ENCODE data around the gene TAS2R41.

DNA sequence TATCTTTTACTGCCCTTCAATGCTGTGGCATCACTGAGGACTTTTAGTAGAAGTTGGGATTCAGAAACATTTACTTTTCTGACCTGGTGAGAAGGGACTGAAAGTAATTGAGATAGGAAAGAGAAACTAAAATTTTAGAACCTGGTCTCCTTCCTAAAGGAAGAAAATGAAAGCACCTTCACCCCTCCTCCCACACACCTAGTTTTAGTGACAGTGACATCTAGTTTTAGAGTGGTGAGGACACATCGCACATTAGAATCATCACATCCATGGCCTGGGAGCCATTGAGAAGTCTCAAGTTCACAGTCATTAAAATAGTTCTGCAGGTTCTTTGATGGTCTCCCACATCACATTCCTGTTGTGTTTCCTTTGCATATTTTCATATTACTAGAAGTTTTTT, 16.1 kb downstream of the TAS2R41 start:
- TF ChIP-seq POLR2A (IDR thresholded peaks at IDR 0.05; ENCODE audit: low read length) = no peak
- TF ChIP-seq, protein P1, sequence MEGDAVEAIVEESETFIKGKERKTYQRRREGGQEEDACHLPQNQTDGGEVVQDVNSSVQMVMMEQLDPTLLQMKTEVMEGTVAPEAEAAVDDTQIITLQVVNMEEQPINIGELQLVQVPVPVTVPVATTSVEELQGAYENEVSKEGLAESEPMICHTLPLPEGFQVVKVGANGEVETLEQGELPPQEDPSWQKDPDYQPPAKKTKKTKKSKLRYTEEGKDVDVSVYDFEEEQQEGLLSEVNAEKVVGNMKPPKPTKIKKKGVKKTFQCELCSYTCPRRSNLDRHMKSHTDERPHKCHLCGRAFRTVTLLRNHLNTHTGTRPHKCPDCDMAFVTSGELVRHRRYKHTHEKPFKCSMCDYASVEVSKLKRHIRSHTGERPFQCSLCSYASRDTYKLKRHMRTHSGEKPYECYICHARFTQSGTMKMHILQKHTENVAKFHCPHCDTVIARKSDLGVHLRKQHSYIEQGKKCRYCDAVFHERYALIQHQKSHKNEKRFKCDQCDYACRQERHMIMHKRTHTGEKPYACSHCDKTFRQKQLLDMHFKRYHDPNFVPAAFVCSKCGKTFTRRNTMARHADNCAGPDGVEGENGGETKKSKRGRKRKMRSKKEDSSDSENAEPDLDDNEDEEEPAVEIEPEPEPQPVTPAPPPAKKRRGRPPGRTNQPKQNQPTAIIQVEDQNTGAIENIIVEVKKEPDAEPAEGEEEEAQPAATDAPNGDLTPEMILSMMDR (IDR thresholded peaks at IDR 0.05) = no peak
- no peak for TF ChIP-seq ESRRA (IDR thresholded peaks at IDR 0.05; ENCODE audit: borderline replicate concordance, low read length)
- TF ChIP-seq SMC3 (IDR thresholded peaks at IDR 0.05) = no peak
- TF ChIP-seq CHD4 (IDR thresholded peaks at IDR 0.05; ENCODE audit: borderline replicate concordance) = no peak
- TF ChIP-seq E2F6 (IDR thresholded peaks at IDR 0.05; ENCODE audit: borderline replicate concordance, low read depth) = no peak
- TF ChIP-seq MYC (IDR thresholded peaks at IDR 0.05; ENCODE audit: borderline replicate concordance, low read length) = no peak
- no peak for TF ChIP-seq TP53 (CRISPR knock-in tag; IDR thresholded peaks at IDR 0.05)
- no peak for TF ChIP-seq KDM5A (IDR thresholded peaks at IDR 0.05)
- no peak for TF ChIP-seq CEBPB (IDR thresholded peaks at IDR 0.05)
- TF ChIP-seq EP300 (IDR thresholded peaks at IDR 0.05) = no peak
- TF ChIP-seq, protein P2, sequence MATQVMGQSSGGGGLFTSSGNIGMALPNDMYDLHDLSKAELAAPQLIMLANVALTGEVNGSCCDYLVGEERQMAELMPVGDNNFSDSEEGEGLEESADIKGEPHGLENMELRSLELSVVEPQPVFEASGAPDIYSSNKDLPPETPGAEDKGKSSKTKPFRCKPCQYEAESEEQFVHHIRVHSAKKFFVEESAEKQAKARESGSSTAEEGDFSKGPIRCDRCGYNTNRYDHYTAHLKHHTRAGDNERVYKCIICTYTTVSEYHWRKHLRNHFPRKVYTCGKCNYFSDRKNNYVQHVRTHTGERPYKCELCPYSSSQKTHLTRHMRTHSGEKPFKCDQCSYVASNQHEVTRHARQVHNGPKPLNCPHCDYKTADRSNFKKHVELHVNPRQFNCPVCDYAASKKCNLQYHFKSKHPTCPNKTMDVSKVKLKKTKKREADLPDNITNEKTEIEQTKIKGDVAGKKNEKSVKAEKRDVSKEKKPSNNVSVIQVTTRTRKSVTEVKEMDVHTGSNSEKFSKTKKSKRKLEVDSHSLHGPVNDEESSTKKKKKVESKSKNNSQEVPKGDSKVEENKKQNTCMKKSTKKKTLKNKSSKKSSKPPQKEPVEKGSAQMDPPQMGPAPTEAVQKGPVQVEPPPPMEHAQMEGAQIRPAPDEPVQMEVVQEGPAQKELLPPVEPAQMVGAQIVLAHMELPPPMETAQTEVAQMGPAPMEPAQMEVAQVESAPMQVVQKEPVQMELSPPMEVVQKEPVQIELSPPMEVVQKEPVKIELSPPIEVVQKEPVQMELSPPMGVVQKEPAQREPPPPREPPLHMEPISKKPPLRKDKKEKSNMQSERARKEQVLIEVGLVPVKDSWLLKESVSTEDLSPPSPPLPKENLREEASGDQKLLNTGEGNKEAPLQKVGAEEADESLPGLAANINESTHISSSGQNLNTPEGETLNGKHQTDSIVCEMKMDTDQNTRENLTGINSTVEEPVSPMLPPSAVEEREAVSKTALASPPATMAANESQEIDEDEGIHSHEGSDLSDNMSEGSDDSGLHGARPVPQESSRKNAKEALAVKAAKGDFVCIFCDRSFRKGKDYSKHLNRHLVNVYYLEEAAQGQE (IDR thresholded peaks at IDR 0.05) = no peak
- TF ChIP-seq EHMT2 (IDR thresholded peaks at IDR 0.05; ENCODE audit: low read depth) = no peak
- no peak for TF ChIP-seq MAFK (IDR thresholded peaks at IDR 0.05; ENCODE audit: partially characterized antibody)
